Stimulated activated CD4-positive, alpha-beta T cell treated with anti-CD3 and anti-CD28 coated beads, TNF-alpha, amount 100 ng/mL, for 4 hours (primary cell): ENCODE measurements around the gene SLC8A1.

ENCODE experiments used
- DNase-seq, 3 experiments: peaks; one replicate each; pipeline ENCODE4 v3.0.0-alpha.2; 2020; ENCODE audit warnings: low read depth in 3 of 3

Gene SLC8A1

GRCh38 chr2:40230707-40231432 is 221.0 kb downstream of the SLC8A1 start:
- no peak for DNase-seq

- no peak for DNase-seq
These were observed 221.7 kb downstream of the SLC8A1 start for GRCh38 chr2:40230186-40230585.

- no peak for DNase-seq
These were observed 223.6 kb downstream of the SLC8A1 start for GRCh38 chr2:40228310-40228709.

- no peak for DNase-seq
These were observed 224.7 kb downstream of the SLC8A1 start for GRCh38 chr2:40227210-40227609.

- DNase-seq: no peak
These were observed 225.3 kb downstream of the SLC8A1 start for GRCh38 chr2:40226637-40227036.

GRCh38 chr2:40225670-40226210 is 226.2 kb downstream of the SLC8A1 start:
- no peak for DNase-seq

- no peak for DNase-seq
These were observed 227.6 kb downstream of the SLC8A1 start for GRCh38 chr2:40224318-40224717.

GRCh38 chr2:40220177-40220925 is 231.5 kb downstream of the SLC8A1 start:
- no peak for DNase-seq

GRCh38 chr2:40219141-40219540 is 232.7 kb downstream of the SLC8A1 start:
- DNase-seq: no peak

- no peak for DNase-seq
These were observed 233.2 kb downstream of the SLC8A1 start for GRCh38 chr2:40218679-40219078.

- no peak for DNase-seq
These were observed 238.3 kb downstream of the SLC8A1 start for GRCh38 chr2:40213619-40214018.

GRCh38 chr2:40213071-40213470 is 238.8 kb downstream of the SLC8A1 start:
- no peak for DNase-seq

- DNase-seq: no peak
These were observed 240.9 kb downstream of the SLC8A1 start for GRCh38 chr2:40210968-40211353.

GRCh38 chr2:40210344-40210967 is 241.4 kb downstream of the SLC8A1 start:
- no peak for DNase-seq

- no peak for DNase-seq
These were observed 242.1 kb downstream of the SLC8A1 start for GRCh38 chr2:40209761-40210160.

GRCh38 chr2:40208463-40208862 is 243.4 kb downstream of the SLC8A1 start:
- no peak for DNase-seq

- DNase-seq: no peak
These were observed 247.6 kb downstream of the SLC8A1 start for GRCh38 chr2:40204268-40204667.

- no peak for DNase-seq
These were observed 249.0 kb downstream of the SLC8A1 start for GRCh38 chr2:40202798-40203400.

- no peak for DNase-seq
These were observed 250.5 kb downstream of the SLC8A1 start for GRCh38 chr2:40201425-40201824.

GRCh38 chr2:40200366-40200915 is 251.4 kb downstream of the SLC8A1 start:
- no peak for DNase-seq

GRCh38 chr2:40199771-40200170 is 252.1 kb downstream of the SLC8A1 start:
- DNase-seq: no peak

- no peak for DNase-seq
These were observed 254.8 kb downstream of the SLC8A1 start for GRCh38 chr2:40197121-40197520.
